T-helper 9 cell (primary cell): ENCODE measurements around the gene COBLL1.

Experiments
- DNase-seq: peaks from one replicate; pipeline ENCODE4 v3.0.0-alpha.2; 2020

COBLL1 gene

DNA sequence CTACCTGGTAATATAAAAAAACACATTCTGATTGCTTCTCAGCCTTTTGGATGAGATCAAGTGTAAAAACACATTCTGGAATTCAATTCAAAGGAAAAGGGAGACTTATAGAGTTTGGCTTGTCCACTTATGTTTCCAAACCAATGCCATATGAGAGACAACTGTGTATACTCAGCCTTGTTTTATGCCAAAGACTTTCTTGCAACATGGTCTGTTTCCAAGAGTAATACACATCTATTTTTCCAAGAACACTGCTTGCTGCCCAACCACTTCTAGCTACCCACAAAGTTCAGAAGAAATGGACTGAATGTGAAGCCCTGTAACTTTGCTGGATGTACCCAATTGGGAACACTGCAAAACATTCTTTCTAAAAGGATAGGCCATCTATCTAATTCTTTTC lies 172.3 kb downstream of the COBLL1 start:
- no peak for DNase-seq

- DNase-seq: no peak
Measured at GRCh38 chr2:164667566-164667965, 174.1 kb downstream of the COBLL1 start.

- DNase-seq: no peak
Measured at GRCh38 chr2:164664070-164664469, 177.6 kb downstream of the COBLL1 start.

GRCh38 chr2:164662868-164663631 lies 178.6 kb downstream of the COBLL1 start:
- DNase-seq: no peak

DNA sequence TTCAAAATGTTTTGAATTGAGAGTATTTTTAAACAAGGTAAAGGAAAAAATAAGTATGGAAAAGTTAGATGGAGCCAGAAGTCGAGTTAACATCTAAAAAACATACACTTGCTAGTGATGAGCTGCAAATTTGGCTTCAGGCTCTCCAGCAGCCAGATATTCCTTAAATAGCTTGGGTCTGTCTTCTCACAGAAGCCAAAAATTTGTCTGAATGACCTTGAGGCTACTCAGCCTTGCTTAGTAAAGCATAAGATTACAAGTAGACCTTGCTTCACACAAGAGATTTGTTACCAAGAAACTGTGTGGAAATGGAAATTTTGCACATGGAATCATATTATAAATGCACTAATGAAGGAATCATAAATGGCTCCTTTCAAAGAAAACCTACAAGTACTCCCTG lies 179.6 kb downstream of the COBLL1 start:
- no peak for DNase-seq

DNA sequence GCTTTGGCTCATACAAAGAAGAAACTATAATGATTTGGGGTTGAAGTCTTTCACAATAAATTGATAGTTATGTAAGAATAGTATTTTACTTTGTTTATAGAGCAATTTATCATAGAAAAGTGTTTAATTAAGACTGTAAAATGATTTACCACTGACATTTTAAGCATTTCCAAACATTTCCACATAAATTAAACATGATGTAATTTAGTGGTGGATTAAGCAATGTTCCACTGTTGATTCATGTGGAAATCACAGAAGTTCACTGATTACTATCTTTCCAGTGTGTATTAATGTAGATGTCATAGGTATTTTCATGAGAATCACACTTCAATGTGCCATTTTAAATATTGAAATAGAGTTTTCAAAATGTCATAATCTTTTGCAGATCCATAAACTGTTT lies 180.3 kb downstream of the COBLL1 start:
- no peak for DNase-seq

DNA sequence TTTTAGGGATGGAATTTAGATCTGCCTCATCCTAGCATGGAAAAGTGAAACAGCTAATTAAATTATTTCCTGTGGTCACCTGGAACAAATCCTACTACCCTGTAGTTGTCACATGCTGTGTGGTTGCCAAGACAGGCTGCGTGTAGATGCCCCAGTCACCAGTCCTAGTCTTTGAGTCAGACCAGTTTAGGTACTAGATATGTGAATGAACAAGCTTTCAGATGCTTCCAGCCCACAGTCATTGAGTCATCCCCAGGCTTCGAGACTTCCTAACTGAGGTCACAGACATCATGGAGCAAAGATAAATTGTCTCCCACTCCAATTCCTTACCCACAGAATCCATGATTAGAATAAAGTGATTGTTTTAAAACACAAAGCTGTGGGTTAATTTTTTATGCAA lies 184.5 kb downstream of the COBLL1 start:
- no peak for DNase-seq

- no peak for DNase-seq
Measured at GRCh38 chr2:164655750-164656149, 185.9 kb downstream of the COBLL1 start.

- DNase-seq: no peak
Measured at GRCh38 chr2:164655336-164655735, 186.3 kb downstream of the COBLL1 start.

GRCh38 chr2:164651361-164651760 lies 190.3 kb downstream of the COBLL1 start:
- DNase-seq: no peak

DNA sequence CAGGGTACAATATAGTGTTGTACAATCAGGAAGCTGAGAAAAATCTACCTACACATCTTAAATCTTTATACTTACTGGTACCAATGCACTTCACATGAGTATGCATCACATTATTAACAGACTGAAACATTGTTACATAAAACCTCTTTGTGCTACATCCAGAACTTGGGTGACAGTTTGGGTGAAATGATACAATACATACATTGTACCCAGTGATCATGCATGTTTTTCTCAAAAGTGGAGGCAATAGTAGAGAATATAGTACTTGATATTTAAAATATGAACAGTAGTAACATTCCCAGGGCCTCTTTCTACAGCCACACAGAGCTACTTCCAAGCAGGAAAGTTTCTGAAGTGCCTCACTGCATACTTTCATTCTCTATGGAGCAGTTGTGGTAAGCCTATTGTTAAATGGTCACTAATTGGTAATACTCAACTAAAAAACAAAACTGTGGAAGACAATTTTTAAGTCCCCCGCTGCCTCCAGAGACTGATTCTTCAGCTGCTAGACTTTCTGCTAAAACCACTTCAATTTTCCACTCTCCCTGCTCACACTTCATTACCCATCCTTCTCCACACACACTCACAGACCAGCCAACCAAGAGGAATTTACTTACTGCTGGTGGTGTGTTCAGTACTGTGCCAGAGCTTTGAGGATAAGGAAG lies 197.5 kb downstream of the COBLL1 start:
- no peak for DNase-seq

GRCh38 chr2:164642946-164643555 lies 198.6 kb downstream of the COBLL1 start:
- no peak for DNase-seq

DNA sequence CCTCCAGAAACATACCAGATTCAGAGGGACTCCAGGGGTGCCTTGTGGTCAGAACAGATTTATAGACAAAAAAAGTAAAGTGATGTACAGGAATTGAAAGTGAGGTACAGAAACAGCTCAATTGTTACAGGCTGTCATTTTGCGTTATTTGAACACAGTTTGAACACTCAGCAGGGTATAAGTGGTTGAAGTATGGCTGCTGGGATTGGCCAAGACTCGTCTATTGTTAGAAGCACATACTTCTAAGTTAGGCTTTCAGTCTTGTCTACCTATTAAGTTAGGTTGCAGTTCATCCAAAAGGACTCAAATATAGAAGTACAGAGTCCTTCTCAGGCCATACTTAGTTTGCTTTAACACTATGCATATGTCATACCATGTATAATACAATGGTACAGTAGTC lies 199.4 kb downstream of the COBLL1 start:
- no peak for DNase-seq
